WI38 (cell line): Measurements from ENCODE around the gene CTIF.

Source experiments
- H3K4me3 ChIP-seq: 2 replicates; pipeline ENCODE4 v1.5.1; 2011; ENCODE audit warnings: low read depth, mild to moderate bottlenecking, control low read depth, low read length
- TF ChIP-seq, protein P1 (sequence below): IDR thresholded peaks from 2 replicates; pipeline ENCODE4 v1.5.1; 2012; ENCODE audit warnings: low read depth, mild to moderate bottlenecking, control low read depth, low read length

CTIF gene

DNA sequence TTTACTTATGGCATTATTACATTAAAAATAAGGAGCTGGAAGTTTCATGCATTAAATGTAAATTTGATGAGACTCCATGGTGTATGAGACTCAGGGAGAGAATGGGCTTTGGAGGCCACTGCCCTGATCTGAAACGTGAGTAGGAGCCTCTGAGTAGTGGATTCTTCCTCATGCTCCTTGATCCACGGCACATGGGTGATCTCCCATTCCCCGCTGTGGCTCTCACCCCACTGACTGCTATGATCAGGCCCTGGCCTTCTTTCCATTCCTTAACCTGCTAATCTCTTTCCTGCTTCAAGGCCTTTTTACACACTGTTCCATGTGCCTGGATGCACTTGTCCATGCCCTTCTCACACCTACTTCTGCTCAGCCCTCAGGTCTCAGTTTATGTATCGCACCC lies 343.5 kb downstream of the CTIF start:
- TF ChIP-seq, protein P1, sequence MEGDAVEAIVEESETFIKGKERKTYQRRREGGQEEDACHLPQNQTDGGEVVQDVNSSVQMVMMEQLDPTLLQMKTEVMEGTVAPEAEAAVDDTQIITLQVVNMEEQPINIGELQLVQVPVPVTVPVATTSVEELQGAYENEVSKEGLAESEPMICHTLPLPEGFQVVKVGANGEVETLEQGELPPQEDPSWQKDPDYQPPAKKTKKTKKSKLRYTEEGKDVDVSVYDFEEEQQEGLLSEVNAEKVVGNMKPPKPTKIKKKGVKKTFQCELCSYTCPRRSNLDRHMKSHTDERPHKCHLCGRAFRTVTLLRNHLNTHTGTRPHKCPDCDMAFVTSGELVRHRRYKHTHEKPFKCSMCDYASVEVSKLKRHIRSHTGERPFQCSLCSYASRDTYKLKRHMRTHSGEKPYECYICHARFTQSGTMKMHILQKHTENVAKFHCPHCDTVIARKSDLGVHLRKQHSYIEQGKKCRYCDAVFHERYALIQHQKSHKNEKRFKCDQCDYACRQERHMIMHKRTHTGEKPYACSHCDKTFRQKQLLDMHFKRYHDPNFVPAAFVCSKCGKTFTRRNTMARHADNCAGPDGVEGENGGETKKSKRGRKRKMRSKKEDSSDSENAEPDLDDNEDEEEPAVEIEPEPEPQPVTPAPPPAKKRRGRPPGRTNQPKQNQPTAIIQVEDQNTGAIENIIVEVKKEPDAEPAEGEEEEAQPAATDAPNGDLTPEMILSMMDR, result no peak

DNA sequence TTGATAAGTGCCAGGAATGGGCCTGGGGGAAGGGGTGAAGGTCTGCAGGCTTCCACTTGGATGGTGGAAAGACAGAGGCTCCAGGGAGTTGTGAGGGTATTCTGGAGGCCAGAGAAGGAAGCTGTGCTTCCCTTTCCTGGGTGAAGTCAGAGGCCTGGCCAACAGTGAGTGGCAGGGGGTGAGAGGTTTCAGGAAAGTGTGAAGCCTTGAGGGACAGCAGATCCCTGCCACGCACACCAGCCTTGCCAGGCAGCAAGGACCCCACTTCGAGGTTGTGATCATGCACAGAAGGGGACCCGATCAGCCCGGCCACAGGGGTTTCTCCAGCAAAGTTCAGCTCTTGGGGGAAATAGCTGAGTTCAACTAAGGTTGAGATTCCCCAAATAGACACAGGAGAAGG lies 345.5 kb downstream of the CTIF start:
- H3K4me3 ChIP-seq, result no peak overlapping the region

More for the DNA sequence above, 343.5 kb downstream of the CTIF start:
- no peak overlapping the region for H3K4me3 ChIP-seq

DNA sequence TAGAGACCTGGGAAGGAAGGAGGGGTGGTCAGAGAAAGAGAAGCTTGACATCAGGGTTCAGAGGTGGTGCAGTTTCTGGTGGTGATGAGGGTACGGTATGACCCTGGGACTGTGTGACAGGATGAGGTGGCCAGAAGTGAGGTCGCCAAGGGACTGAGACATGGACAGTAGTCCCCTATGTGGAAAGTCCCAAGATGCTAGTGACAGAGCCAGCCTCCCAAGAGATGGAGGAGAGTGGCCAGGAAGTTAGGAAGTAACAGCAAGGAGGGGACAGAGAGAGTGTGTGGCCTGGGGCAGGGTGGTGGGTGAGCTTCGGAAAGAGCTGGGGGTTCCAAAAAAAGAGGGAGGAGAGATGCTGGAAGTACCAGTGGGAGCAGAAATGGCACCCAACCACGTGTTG lies 345.9 kb downstream of the CTIF start:
- no peak overlapping the region for H3K4me3 ChIP-seq
- TF ChIP-seq, protein P1, result no peak

More for the DNA sequence above, 345.5 kb downstream of the CTIF start:
- TF ChIP-seq, protein P1, result no peak

DNA sequence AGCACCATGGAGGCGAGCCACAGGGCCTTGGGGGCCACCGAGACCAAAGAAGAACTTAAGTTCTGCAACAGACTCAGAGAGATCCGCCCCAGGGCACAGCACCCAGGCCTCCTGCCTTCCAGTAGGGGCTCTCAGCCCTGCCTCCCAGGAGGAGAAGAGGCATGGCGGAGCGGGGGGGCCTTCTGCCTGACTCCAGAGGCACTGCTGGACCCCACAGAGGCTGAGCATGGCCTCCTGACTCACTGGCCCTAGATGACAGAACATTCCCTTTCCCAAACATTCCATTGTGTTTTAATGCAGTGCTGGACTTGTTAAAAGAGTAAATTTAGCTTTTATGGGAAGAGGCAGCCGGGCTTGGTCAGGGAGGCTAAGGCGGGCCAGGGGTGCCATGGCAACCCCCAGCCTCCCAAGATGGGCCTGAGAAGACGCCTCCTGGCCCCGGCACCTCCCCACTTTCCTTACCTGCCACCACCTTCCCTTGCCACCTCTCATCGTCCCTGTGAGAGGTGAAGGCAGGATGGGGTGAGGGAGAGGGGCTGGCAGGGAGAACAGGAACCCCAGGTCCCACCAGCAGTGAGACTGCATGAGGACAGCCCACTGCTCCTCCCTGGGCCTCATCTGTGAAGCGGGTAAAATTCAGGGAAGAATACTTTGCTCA lies 346.6 kb downstream of the CTIF start:
- H3K4me3 ChIP-seq, result no peak overlapping the region
- TF ChIP-seq, protein P1, result no peak

DNA sequence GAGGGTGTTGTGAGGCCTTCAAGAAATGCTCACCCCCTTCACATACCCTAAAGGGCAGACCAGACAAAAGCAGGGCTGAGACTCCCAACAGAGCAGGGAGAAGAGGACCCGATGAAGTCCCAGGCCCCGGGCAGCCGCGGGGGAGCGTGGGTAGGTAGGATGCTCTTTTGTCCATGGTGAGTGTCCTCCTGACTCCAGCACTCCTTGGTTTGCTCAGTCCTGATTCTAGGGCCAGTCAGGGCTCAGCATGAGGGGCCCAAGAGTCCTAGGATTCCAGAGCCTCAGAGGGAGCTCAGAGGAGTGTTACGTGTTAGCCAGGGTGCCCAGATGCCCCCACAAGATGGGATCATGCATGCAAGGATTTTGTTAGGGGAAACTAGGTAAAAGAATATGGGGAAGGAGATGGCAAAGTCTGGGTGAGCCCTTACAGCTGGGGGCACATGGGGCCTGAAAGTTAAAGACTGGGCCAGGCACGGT lies 347.1 kb downstream of the CTIF start:
- H3K4me3 ChIP-seq, result no peak overlapping the region
- TF ChIP-seq, protein P1, result no peak

DNA sequence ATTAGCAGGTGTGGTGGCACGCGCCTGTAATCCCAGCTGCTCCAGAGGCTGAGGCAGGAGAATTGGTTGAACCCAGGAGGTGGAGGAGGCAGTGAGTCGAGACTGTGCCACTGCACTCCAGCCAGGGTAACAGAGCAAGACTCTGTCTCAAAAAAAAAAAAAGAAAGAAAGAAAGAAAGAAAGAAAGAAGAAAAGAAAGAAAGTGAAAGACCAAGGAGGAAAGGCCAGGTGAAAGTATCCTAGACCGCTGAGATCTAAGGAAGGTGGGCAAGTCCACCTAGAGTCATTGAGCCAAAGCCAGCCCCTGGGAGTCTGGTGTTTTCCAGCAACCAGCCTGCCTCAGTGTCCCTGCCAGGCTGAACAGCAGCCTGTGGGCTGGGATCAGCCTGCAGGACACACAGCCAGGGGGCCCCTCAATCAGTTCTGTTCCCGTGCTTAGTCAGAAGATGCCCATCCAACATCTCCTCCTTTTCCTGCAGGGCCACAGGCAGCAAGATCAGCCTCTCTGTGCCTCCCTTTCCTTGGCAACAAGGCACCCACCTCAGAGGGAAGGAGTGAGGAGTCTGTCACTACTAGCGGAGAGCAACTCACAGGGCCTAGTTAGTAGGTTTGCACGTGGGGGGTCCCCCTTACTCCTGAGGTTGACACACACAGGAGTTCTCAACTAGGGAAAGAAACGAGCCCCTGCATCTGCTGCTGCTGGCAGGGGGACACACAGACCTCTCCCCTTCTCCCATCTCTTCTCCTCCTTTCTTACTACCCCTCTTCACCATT lies 347.9 kb downstream of the CTIF start:
- no peak overlapping the region for H3K4me3 ChIP-seq
- TF ChIP-seq, protein P1, result no peak

DNA sequence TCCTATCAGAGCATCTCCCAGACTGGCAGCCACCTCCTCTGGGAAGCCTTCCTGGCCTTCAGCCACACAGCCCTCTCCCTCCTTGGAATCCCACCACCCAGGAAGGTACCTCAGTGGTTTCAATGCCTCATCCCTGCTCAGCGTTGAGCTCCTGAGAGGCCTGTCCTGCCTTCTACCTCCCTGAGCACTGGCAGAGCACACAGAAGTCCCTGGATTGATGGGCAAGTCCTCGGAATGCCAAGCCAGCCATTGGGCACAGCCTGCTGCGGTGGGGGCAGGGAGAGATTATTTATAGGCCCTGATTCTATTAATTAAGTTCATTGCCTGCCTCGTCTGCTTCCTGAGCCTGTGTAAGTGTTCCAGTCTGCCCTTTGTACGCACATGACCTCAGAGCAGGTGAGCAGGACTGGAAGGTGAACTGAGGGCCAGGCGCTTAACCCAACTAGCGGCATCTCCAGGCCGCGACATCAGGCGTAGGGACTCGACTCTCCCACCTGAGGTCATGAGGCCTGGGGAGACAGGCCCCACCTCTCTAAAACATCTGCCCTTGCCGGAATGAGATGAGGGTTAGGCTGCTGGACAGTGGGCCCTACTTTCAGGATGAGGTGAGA lies 348.6 kb downstream of the CTIF start:
- H3K4me3 ChIP-seq, result no peak overlapping the region
- TF ChIP-seq, protein P1, result no peak
